SK-N-SH treated with all-trans-retinoic acid at 6 μM for 48 hours (cell line): ENCODE results near the gene RELL2.

Experiments
- BACH2 ChIP-seq: fragments of 250-450 bp; sonication (Bioruptor Pico); IDR thresholded peaks from 2 replicates; pipeline ENCODE4 v1.9.0; 2021; ENCODE audit warnings: mild to moderate bottlenecking, borderline replicate concordance
- ISL1 ChIP-seq: fragments of 250-450 bp; sonication (Bioruptor Pico); IDR thresholded peaks from 2 replicates; pipeline ENCODE4 v2.1.2; 2022; ENCODE audit warnings: mild to moderate bottlenecking, moderate library complexity
- OSR1 ChIP-seq: fragments of 250-450 bp; sonication (Bioruptor Pico); IDR thresholded peaks from 2 replicates; pipeline ENCODE4 v1.8.0; 2022; ENCODE audit warnings: moderate library complexity, mild to moderate bottlenecking, inconsistent platforms
- PATZ1 ChIP-seq: fragments of 250-450 bp; sonication (Bioruptor Pico); IDR thresholded peaks from 2 replicates; pipeline ENCODE4 v1.8.0; 2020; ENCODE audit warnings: mild to moderate bottlenecking, moderate library complexity, borderline replicate concordance
- PPARA ChIP-seq: fragments of 250-450 bp; sonication (Bioruptor Pico); IDR thresholded peaks from 2 replicates; pipeline ENCODE4 v1.5.0; 2020; ENCODE audit warnings: mild to moderate bottlenecking, borderline replicate concordance
- RARB ChIP-seq: fragments of 250-450 bp; sonication (Bioruptor Pico); IDR thresholded peaks from 2 replicates; pipeline ENCODE4 v1.8.0; 2021; ENCODE audit warnings: mild to moderate bottlenecking, moderate library complexity
- SNAI2 ChIP-seq: fragments of 250-450 bp; sonication (Bioruptor Pico); IDR thresholded peaks from 2 replicates; pipeline ENCODE4 v1.5.0; 2020; ENCODE audit warnings: mild to moderate bottlenecking, moderate library complexity
- ZFP3 ChIP-seq: fragments of 250-450 bp; sonication (Bioruptor Pico); IDR thresholded peaks from 2 replicates; pipeline ENCODE4 v1.5.0; 2020; ENCODE audit warnings: mild to moderate bottlenecking, moderate library complexity
- ZFP30 ChIP-seq: fragments of 450-650 bp; formaldehyde crosslinking; IDR thresholded peaks from 2 replicates; pipeline ENCODE4 v1.5.0; 2022; ENCODE audit warnings: mild to moderate bottlenecking, moderate library complexity
- TF ChIP-seq, protein P1 (sequence below): fragments of 250-450 bp; sonication (Bioruptor Pico); IDR thresholded peaks from 2 replicates; pipeline ENCODE4 v1.5.1; 2020; ENCODE audit warnings: low read depth, mild to moderate bottlenecking, moderate library complexity

GRCh38 chr5:141677415-141677814, 40.6 kb downstream of the RELL2 start:
- TF ChIP-seq PATZ1: no peak
- no peak for TF ChIP-seq ZFP3 (CRISPR knock-in tag)
- TF ChIP-seq, protein P1, sequence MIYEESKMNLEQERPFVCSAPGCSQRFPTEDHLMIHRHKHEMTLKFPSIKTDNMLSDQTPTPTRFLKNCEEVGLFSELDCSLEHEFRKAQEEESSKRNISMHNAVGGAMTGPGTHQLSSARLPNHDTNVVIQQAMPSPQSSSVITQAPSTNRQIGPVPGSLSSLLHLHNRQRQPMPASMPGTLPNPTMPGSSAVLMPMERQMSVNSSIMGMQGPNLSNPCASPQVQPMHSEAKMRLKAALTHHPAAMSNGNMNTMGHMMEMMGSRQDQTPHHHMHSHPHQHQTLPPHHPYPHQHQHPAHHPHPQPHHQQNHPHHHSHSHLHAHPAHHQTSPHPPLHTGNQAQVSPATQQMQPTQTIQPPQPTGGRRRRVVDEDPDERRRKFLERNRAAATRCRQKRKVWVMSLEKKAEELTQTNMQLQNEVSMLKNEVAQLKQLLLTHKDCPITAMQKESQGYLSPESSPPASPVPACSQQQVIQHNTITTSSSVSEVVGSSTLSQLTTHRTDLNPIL (CRISPR knock-in tag): no peak
- no peak for TF ChIP-seq OSR1 (CRISPR knock-in tag)
- TF ChIP-seq BACH2 (CRISPR knock-in tag): no peak
- TF ChIP-seq ZFP30 (CRISPR knock-in tag): no peak
- no peak for TF ChIP-seq ISL1 (CRISPR knock-in tag)
- no peak for TF ChIP-seq SNAI2
- TF ChIP-seq PPARA (CRISPR knock-in tag): no peak
- no peak for TF ChIP-seq RARB (CRISPR knock-in tag)
